Endometrial microvascular endothelial cells (primary cell): ENCODE results near the gene SLC16A11. TPM values are rescaled to one million over a fixed set of nuclear protein-coding genes. Genes with fewer than 3 reads are reported as not detected.

Source experiments
- in situ Hi-C: cut with HindIII; loops from 2 replicates; pipeline ENCODE4 v1.10.0; 2017; ENCODE audit warnings: low sequenced_read_pairs, low pct_unique_long_range_greater_than_20kb; ENCODE audit errors: inconsistent ontology term
- total RNA-seq: library from RNA; depleted of rRNA; stranded (reverse); fragments of >200 nt; gene quantifications from one replicate; pipeline ENCODE4 v1.2.3, GENCODE V29; 2015; ENCODE audit errors: inconsistent ontology term

Gene SLC16A11
- total RNA-seq, 1 donor from 2014 or later: not detected

- in situ Hi-C loops: no loop called here
Measured at GRCh38 chr17:7034955-7035590, 8.8 kb downstream of the SLC16A11 start.

GRCh38 chr17:7029659-7030058, 14.2 kb downstream of the SLC16A11 start:
- in situ Hi-C loops: no loop called here

DNA sequence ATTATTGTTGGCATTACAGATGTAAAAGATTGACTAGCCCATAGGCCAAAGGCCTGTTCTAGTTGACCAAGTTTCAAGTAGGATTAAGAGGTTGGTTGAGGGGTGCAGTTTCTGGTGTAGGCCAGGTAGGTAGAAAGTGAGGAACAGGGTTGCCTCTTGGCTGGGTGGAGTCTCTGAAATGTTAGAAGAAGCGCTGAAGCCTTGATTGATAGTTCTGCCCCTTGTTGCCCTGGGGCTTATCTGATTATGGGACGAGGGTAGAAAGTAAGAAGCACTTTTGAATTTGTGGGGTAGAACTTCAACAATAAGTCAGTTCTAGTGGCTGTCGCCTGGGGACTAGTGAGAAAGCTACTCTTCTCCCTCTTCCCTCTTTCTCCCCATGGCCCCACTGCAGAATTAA, 14.8 kb downstream of the SLC16A11 start:
- in situ Hi-C loops: no loop called here

GRCh38 chr17:7027335-7027734, 16.6 kb downstream of the SLC16A11 start:
- in situ Hi-C loops: no loop called here

DNA sequence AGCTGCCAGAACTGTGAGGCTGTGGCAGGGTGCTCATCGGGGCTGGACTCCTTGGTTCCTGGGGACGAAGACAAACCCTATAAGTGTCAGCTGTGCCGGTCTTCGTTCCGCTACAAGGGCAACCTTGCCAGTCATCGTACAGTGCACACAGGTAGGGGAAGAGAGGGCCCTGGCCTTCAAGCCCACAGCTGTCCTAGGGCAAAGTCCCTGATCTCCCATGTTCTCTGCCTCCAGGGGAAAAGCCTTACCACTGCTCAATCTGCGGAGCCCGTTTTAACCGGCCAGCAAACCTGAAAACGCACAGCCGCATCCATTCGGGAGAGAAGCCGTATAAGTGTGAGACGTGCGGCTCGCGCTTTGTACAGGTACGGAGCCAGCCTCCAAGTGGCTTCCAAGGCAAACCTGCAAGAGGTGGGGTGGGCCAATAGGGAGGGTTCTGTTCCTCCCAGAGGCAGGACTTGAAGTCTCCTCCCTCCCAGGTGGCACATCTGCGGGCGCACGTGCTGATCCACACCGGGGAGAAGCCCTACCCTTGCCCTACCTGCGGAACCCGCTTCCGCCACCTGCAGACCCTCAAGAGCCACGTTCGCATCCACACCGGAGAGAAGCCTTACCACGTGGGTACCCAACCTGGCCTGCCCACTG, 17.3 kb downstream of the SLC16A11 start:
- in situ Hi-C loops: no loop called here

GRCh38 chr17:7025245-7025644, 18.6 kb downstream of the SLC16A11 start:
- in situ Hi-C loops: no loop called here

GRCh38 chr17:7024402-7024785, 19.5 kb downstream of the SLC16A11 start:
- in situ Hi-C loops: loop anchor here (25.0 kb wide), 1 partner anchor 112 kb away; no protein-coding TSS in a partner anchor

- in situ Hi-C loops: loop anchor here (25.0 kb wide), 1 partner anchor 111 kb away; no protein-coding TSS in a partner anchor
Measured at GRCh38 chr17:7023576-7024401, 20.1 kb downstream of the SLC16A11 start.

- in situ Hi-C loops: loop anchor here (25.0 kb wide), 1 partner anchor 111 kb away; no protein-coding TSS in a partner anchor
Measured at GRCh38 chr17:7022781-7023571, 20.9 kb downstream of the SLC16A11 start, which contains the start of gene BCL6B. TSS of gene BCL6B (plus strand) at chr17:7023050. CDS start at chr17:7023672, 622 bp downstream.

DNA sequence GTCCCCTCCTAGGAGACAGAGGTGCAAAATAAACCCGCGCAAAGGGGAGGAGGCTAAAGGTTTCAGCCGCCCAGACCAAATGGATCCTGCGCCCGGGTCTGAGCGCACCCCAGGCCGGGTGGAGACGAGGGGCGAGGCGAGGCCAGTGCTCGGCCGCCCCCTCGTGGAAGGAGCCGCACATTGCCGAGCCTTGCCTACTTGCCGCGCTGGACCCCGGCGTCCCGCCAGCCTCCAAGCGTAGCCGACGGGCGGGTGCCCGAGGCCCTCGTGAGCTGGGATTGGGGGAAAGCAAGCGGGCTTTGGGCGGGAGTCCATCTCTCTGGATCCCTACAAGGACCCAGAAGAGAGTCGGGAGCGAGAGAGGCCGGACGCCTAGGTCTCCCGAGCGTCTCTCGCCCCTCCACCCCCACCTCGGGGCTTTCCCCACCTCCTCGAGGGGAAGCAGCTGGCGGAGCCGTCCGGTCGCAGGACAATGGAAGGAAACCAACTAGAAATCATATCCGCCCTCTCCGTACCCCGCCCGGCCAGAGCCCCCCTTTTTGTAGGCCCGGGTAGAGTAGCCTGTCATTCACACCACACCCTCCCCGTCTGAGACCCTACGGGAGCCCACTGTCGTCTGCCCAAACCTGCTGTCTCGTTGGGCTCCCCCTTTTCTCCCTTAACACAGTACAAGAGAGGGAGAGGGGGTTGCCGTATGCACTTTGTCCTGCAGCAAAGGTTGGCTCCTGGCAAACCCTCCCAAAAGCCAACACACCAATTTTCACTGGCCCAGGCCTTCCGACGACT, 21.7 kb downstream of the SLC16A11 start:
- in situ Hi-C loops: loop anchor here (25.0 kb wide), 1 partner anchor 110 kb away; no protein-coding TSS in a partner anchor

- in situ Hi-C loops: loop anchor here (25.0 kb wide), 1 partner anchor 109 kb away; no protein-coding TSS in a partner anchor
Measured at GRCh38 chr17:7020894-7021664, 22.8 kb downstream of the SLC16A11 start.

DNA sequence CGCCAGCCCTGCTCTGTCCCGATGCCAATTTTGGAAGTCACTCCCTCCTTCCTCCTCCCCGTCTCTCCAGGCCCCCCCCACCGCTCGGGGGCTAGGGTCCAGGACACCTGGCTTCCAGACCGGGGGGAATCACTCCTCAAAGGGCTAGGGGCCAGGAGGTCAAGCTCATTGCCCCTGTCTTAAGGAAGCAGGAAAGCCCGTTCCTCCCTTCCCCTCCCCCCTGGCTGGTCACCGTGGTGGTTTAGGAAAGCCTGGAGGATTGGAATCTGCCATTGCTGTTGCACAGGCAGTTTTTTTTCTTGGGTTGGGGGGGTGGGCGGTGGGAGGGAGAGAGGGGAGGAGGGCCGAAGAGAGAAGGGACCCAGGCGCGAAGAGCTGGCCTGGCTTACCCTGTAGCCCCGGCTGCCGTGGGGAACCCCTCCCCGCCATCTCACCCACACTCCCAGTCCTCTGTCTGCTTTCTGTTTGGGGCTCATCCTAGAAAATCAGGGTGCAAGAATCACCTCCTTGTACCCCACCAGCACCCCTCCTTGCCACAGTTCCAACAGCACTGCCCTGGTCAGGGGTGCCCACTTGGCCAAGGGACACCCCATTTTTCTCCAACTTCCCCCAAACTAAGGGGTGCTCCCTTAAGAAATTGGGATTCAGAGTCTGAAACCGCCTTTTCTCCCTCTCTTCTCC, 23.9 kb downstream of the SLC16A11 start:
- in situ Hi-C loops: loop anchor here (25.0 kb wide), 1 partner anchor 108 kb away; no protein-coding TSS in a partner anchor

DNA sequence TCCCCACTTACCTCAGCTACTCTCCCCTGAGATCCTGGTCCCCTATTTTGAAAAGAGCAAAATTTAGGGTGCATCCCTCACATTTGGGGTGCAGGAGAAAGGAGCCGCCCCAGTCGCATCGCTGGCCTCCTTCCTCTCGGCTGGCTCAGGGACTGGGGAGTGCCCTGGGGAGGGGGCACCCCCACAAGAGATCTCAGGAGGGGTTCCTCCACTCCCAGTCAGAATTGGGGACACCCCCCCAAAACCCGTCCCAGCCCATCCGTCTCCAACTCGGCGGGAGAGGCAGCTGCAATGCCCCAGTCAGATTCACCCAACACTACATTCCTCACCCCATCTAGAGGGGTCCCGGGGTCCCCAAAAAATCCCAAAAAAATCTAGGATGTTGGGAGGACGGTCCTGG, 24.5 kb downstream of the SLC16A11 start:
- in situ Hi-C loops: loop anchor here (25.0 kb wide), 1 partner anchor 107 kb away; no protein-coding TSS in a partner anchor

- in situ Hi-C loops: loop anchor here (25.0 kb wide), 1 partner anchor 106 kb away; no protein-coding TSS in a partner anchor
Measured at GRCh38 chr17:7018331-7018964, 25.4 kb downstream of the SLC16A11 start.

- in situ Hi-C loops: loop anchor here (25.0 kb wide), 1 partner anchor 106 kb away; no protein-coding TSS in a partner anchor
Measured at GRCh38 chr17:7017827-7018200, 26.1 kb downstream of the SLC16A11 start.
